ENCODE measurements around the gene RAB36.

GRCh38 chr22:23177197-23177596 is 31.9 kb downstream of the RAB36 start:
- no peak for TF ChIP-seq CTCF (IDR thresholded peaks at IDR 0.05)
- TF ChIP-seq POLR2A (IDR thresholded peaks at IDR 0.05): no peak
